HG02852 (cell line): ENCODE measurements around the gene KCNMA1.

ENCODE experiments used
- ATAC-seq: cut with Tn5 transposase; IDR thresholded peaks from one replicate; pipeline ENCODE4 v1.9.1; 2021; ENCODE audit warnings: mild to moderate bottlenecking, moderate library complexity; ENCODE audit not compliant: unreplicated experiment

The KCNMA1 gene

DNA sequence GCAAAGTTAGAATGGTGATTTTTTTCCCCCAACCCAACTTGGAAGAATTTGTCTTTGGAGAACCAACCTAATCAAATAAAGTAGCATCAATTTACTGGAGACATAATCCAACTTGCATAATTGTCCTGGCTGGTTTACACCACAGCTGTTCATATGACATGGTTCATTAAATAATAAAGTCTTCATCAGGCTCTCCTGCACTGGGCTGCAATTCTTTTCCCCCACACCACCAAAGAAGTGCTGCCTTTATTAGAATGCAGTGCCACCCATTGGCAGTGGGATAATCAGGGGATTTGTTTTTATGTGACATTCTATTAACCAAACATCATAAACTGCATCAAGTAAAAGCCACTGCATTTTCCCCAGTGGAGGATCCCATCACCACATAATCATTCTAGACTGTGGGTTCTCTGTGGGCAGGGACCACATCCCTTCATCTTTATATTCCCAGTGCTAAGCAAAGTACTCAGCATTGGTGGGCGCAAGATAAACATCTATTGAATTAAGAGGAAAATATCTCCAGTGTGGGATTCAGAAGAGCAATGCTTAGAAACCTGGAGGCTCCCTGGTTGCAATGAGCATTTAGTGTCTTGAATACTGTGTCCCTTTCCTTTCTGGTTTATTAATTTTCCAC, 322.0 kb downstream of the KCNMA1 start:
- ATAC-seq, result no peak

DNA sequence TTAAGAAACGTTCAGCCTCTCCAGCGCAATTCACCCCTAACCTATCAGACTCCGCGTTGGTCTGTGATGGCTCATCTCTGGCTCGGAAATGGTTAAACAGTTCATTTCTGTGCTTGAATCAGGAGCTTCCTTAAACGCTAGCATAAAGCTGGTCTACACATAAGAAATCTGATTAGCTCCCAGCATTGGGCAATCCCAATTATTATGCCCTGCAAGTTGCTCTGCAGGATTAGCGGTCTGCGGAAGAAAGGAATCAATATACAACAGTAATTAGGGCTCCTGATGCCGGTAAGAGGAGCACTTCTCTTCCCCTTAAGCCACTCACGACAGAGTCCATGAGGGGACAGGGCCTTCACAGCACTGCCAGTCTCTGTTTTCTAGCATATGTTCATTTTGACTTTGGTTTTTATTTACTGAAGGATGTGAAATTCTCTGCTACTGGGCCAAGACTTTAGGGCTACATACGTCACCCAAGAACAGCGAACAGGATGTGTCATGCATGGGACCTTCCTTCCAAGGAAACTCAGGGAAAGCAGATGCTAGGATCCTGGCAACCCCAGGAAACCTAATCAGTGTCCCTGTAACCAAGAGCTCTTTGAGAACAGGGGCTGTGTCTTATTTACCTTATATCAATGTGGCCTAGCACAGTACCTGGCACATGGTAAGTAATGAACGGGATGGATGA, 324.4 kb downstream of the KCNMA1 start:
- ATAC-seq, result no peak

DNA sequence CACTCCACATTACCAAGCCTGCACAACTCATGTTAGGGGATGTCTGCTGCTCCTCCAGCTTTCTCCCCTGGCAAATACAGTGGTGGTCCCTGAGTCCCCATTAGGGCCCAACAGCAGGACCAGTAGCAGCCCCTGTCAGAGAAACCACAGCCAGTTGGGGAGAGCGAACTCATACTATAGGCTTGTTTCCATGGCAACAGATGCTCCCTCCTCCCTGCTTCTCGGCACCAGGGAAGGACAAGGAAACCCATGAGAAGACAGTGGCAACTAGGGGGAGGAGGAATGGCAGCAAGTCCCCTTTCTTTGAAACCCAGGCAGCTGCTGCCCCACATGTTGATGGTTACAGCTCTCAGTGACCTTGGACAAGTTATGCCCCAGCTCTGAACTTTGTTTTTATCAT, 326.4 kb downstream of the KCNMA1 start:
- no peak for ATAC-seq

DNA sequence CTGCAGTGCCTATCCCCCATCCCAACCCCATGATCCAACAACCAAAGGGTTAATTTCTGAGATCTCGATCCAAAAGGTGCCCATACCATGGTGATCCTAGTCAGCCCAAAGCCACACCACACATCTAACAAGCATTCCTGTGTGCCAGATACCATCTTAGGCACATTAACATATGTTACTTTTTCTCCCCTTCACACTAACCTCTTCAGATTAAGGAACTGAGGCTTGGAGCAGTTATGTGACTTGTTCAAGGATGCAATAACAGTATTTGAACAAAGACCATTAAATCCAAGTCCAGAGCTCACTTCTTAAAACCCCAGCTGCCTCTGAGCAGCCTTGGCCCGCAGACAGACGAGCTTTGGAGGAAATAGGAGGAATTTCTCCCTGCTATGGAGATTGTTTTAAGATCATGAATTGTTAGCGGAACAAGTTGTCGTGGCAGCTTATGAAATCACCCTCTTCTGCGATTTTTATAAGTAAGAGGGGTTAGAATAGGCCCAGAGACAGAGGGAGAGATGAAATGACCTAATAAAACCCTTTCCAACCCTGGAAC, 327.2 kb downstream of the KCNMA1 start:
- ATAC-seq, result no peak

- ATAC-seq, result no peak
Measured at GRCh38 chr10:77309509-77309908, 328.1 kb downstream of the KCNMA1 start.

DNA sequence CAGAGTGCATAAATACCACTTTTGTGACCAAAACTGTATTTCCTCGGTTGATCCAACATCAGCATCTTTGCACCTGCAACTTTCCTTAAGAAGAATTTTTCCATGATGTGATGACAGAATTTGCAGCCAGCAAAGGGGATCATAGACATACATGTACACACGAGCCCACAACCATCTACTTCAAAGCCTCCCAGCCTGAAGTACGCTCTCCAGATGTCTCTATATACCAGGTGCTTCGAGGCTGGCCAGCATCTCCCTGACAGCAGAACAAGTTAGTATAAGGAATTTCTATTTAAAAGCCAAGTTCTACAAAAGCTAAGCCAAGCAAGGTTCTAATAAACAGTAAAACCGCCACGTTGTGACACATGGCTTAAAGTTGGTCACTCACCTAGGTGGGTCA, 328.5 kb downstream of the KCNMA1 start:
- no peak for ATAC-seq

- ATAC-seq, result no peak
Measured at GRCh38 chr10:77308084-77308732, 329.4 kb downstream of the KCNMA1 start.

DNA sequence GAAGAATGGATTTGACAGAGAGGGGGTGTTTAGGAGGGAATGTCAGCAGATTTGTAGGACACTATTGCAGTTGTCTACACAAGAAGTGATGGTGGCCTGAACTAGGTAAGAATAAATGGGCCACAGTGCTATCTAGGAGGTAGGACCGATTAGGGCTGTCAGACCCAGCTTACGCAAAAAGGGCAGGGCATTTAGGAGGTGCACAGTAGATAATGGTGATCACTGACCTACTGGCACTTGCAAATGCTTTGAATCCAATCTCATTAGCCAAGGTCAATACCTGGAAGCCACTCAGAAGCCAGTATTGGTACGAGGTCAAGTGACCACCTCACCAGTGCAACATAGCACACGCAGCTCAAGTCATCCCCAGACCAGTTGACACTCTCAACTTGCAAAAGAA, 330.9 kb downstream of the KCNMA1 start:
- ATAC-seq, result no peak

GRCh38 chr10:77305650-77306632, 331.7 kb downstream of the KCNMA1 start:
- ATAC-seq, result no peak

DNA sequence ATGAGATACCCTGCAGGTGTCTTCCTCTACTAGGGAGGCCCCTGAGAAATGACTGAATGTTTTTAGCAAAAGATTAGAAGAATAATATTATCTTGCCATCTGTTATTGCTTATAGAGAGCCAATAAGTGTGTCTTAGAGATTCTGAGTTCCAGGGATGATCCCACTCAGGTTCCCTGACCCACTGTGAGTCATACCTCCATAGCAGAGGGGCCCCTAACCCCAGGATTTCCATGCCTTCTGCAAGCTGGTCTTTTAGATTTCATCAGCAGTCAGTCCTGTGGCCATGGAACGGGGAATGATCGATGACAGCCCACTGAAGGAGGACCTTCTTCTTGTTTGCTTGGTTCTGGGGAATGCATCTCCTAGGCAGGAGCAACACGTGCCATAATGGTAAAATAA, 333.4 kb downstream of the KCNMA1 start:
- ATAC-seq, result no peak

GRCh38 chr10:77301305-77301730, 336.3 kb downstream of the KCNMA1 start:
- no peak for ATAC-seq

GRCh38 chr10:77300682-77301302, 336.8 kb downstream of the KCNMA1 start:
- no peak for ATAC-seq

DNA sequence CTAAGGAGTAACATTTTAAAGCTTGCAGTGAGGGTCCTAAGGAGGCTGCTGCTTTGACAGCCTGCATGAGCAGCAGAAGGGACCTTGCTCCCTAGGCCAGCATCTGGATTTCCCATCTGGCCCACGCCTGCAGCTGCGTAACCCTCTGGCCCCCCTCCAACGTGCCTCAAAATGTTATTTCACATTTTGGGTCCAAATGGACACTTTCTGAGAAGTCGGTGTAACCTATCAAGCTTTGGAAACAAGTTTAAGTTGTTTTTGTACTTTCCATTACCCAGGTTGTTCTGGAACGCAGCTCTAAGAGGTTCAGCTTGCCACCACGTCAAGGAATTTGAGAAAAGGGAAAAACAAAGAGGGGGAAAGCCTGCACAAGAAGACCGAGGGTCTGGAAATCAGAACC, 338.3 kb downstream of the KCNMA1 start:
- no peak for ATAC-seq

GRCh38 chr10:77297393-77297739, 340.2 kb downstream of the KCNMA1 start:
- no peak for ATAC-seq

DNA sequence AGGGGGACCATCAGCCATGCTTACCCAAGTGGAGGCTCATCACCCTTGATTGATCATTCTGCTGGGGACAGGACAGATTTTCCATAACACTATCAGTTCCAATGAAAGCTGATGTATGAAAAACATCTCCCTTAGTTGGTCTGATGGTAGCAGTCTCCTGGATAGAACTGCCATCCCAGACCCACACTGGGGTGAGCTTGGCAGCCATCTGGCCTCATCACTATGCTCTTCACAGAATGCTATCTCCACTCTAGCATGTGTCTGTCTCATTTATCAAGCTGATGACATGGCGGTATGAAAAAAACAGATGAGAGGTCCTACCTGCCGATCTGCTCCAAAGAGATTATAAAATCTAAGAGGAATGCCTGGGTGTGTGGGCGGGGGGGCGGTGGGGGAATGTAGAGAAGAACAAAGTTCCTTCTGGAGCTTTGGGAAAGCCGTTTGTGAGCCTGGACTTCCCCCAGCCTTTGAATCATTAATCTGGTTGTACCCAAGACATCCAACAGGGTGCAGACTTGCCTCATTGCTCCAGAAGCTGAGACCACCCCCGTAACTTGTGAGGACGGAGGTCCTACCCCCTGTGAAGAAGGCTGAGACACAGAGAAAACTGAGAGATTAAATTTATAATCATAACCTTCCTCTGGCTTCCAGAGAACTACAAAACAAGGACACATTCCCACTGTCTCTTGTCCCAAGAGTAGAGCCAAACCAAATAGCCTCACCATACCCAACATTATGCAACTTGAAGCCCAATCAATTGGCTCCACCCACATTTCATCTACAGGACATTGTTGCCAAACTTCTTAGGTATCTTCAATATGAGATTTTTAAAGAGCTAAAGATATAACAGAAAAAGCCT, 340.8 kb downstream of the KCNMA1 start:
- ATAC-seq, result no peak

DNA sequence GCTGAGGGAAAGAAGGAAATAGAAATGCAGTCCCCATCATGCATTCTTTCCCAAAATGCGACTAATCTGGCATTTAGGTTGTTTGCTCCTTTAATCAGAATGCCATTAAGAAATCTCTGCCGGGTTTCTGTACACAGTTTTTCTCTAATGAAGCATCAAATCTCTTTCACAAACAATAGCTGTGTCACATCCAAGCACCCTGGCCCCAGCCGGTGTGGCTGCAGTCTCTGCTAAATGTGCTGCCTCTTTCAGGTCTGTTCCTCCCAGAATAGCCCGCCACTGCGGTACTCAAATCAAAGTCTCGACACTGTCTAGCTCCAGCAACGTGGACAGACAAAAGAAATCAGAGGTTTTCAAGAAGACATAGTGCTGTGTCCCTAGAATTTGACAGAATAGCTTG, 343.8 kb downstream of the KCNMA1 start:
- ATAC-seq, result no peak

DNA sequence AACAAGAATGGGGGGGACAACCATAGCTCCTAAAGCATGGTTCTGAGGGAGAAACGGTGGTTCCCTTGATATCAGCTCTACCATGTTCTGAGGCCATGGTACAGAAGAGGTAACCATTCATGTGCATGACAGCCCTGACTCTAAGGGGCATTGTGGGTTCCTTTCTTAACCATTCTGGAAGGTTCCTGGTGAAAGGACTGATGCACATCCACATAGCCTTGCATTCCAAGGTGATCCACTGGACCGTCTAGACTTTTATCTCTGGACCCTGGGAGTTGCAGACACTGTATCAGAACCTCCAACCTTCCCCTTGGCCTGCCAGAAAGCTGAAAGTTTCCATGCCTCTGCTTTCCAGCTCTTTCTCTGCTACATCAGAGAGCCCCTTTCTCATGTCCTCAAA, 344.3 kb downstream of the KCNMA1 start:
- ATAC-seq, result no peak

GRCh38 chr10:77291596-77292505, 345.8 kb downstream of the KCNMA1 start:
- ATAC-seq, result no peak
